Esophagus muscularis mucosa (tissue), 4 donors: Measurements from ENCODE around the gene TENM4.

Source experiments
- CTCF ChIP-seq, 3 experiments: fragments of 200-600 bp in 2 of 3; fragments of 450-650 bp in 1 of 3; sonication (generic) in 2 of 3; IDR thresholded peaks; one replicate each; pipeline ENCODE4 v1.5.1; 2017 to 2019; ENCODE audit warnings: antibody characterized with exemption in 3 of 3, mild to moderate bottlenecking in 2 of 3, moderate library complexity in 1 of 3
- EP300 ChIP-seq: sonication (generic); formaldehyde crosslinking; IDR thresholded peaks from one replicate; pipeline ENCODE4 v1.6.1; 2017; ENCODE audit warnings: antibody characterized with exemption
- POLR2A ChIP-seq: fragments of 450-650 bp; IDR thresholded peaks from one replicate; pipeline ENCODE4 v1.6.1; 2017; ENCODE audit warnings: antibody characterized with exemption, moderate library complexity, mild to moderate bottlenecking, low read depth

- TF ChIP-seq CTCF (IDR thresholded peaks at IDR 0.05), result peak; percentile 40 to 47 (median 44)
- TF ChIP-seq POLR2A, result no peak
- TF ChIP-seq EP300, result no peak
These were observed at the start of gene TENM4 for GRCh38 chr11:79440571-79441460.
